Measurements from ENCODE around the gene STX16. TPM values are rescaled to one million over a fixed set of nuclear protein-coding genes. Genes with fewer than 3 reads are reported as not detected.

STX16 gene
- total RNA-seq, 4 donors from 2014 or later, result 53.2 to 112 (median 65.8) TPM

DNA sequence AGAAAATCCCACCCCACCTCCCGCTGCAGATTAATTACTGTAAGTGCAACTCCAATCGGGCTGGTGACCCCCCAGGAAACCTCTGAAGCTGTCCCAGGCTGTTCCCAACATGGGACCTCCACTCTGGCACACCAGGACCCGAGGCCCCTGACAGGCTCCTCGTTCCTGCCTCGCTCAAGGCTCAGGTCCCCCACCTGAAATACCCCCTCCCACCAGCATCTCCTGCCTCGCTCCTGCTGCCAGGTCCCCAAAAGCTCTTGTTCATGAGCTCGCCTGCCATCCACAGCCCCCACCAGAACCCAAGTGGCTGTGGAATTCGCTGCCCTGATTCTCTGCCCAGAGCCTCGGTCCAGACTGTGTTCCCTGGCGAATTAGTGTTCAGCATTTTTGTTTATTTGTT, 67.6 kb downstream of the STX16 start:
- TF ChIP-seq CTCF (IDR thresholded peaks at IDR 0.05; ENCODE audit: low read depth), result no peak

- no peak for TF ChIP-seq CTCF (IDR thresholded peaks at IDR 0.05; ENCODE audit: low read depth)
Observed at GRCh38 chr20:58719258-58719657, 68.2 kb downstream of the STX16 start.

DNA sequence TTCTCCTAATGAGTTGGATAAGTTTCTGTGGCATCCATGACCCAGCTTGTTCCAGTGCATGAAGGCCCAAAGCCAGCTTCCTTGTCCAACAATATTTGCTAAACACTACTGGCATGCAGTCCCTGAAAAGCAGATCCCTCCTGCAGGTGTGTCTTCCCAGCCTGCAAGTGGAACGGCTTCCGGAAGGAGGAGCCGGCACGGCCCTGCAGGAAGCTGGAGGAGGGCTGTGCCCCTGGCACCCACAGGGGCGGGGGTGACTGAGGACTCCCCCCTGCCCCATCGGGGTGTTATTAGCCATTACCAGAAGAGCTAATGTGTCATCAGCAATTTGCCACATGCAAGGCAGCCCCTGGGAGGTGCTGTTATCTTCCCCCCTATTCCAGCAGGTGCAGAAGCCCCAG, 68.9 kb downstream of the STX16 start:
- no peak for TF ChIP-seq CTCF (IDR thresholded peaks at IDR 0.05; ENCODE audit: low read depth)

- TF ChIP-seq CTCF (IDR thresholded peaks at IDR 0.05; ENCODE audit: low read depth), result no peak
Observed at GRCh38 chr20:58720890-58721289, 69.8 kb downstream of the STX16 start.

DNA sequence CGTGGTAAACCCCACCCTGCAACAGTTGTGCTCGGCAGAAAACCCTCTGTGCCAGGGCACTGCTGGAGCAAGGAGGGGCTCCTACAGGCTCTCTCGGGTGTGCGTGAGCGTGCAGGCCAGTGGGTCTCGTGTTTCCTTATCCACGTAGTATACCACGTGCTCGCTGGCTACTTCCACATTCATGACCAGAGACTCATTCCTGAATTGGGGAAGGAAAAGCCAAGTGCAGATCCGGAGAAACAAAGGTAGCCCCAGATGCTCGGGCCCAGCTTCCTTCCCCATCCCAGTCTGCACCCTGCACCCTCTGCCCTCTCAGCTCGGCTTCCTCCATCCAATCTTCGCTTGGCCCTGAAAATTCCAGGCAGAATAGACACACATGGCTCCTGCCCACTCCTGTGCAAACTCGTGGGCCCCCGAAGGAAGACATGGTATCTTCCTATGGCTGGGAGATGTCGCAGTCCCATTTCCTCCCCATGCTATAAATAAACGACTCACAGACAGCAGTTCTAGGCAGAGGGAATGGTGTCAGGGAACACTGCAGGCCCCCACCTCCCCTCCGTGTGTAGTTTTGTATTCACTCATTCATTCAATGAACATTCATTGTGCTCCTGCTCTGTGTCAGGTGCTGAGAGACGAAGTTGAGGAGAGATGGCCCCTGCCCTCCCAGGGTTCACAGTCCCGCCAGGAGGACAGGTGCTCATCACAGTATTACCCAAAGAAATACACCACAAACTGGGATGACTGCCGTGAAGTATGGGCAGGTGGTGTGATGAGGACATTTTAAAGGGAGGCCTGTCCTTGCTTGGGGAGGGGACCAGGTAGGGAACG, 71.1 kb downstream of the STX16 start:
- TF ChIP-seq CTCF (IDR thresholded peaks at IDR 0.05; ENCODE audit: low read depth), result no peak

DNA sequence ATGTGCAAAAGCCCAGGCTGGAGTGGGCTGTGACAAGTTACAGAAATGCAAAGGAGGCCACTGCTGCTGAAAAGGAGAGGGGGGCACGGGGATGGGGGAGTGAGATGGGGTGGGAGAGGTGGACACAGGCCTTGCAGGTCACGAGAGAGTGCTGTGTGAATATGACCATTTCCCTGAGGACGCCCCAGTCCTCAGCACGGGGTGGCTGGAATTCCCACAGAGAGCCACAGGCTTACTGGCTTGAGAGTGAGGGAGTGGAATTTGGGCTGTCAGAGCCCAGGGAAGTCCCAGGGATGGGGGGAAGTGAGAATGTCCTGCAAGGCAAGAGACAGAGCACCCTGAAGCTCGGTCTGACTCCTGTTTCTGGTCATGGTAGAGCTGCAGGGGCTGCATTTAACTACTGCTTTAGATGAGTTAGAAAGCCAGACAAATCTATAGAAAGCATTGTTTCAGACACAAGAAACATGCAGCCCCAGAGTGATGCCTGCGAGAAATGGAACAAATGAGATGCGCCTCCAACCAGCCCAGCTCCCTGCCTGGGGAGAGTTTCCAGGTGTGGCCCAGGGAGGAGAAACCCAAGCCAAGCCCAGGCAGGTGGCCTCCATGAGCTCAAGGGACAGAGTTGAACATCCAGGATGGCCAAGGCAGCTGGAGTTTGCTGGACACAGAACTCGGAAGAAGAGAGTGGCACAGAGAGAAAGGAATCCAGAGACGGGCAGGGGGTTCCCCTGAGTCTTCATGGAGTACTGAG, 72.0 kb downstream of the STX16 start:
- no peak for TF ChIP-seq CTCF (IDR thresholded peaks at IDR 0.05; ENCODE audit: low read depth)

- TF ChIP-seq CTCF (IDR thresholded peaks at IDR 0.05; ENCODE audit: low read depth), result no peak
Observed at GRCh38 chr20:58723628-58723984, 72.5 kb downstream of the STX16 start.

Measured in subcutaneous adipose tissue (tissue), 4 donors.